G401 (cell line): ENCODE measurements around the gene GP1BB. TPM values are rescaled to one million over a fixed set of nuclear protein-coding genes. Genes with fewer than 3 reads are reported as not detected.

Experiments used
- DNase-seq: peaks from one replicate; pipeline ENCODE4 v3.0.0-alpha.2; 2015; ENCODE audit warnings: low spot score
- in situ Hi-C: cut with HindIII; loops from 2 replicates; pipeline ENCODE4 v1.10.0; 2016; ENCODE audit warnings: low sequenced_read_pairs, mixed read lengths
- total RNA-seq: library from RNA; depleted of rRNA; stranded (reverse); fragments of >200 nt; shearing (Covaris generic); gene quantifications from 2 replicates; pipeline ENCODE4 v1.2.3, GENCODE V29; 2014

GP1BB gene
- total RNA-seq, 1 experiment from 2014 or later, result 4.7 TPM

GRCh38 chr22:19735665-19736510, 12.5 kb downstream of the GP1BB start:
- DNase-seq, result no peak
- in situ Hi-C loops, result no loop called here

GRCh38 chr22:19737846-19738663, 14.7 kb downstream of the GP1BB start:
- no peak for DNase-seq

GRCh38 chr22:19738664-19739447, 15.5 kb downstream of the GP1BB start:
- in situ Hi-C loops, result no loop called here
- no peak for DNase-seq

More at GRCh38 chr22:19737846-19738663, 14.7 kb downstream of the GP1BB start:
- in situ Hi-C loops, result no loop called here

- in situ Hi-C loops, result no loop called here
- no peak for DNase-seq
Measured at GRCh38 chr22:19739448-19739895, 16.1 kb downstream of the GP1BB start.

GRCh38 chr22:19739911-19740449, 16.6 kb downstream of the GP1BB start:
- DNase-seq, result no peak

GRCh38 chr22:19740586-19740985, 17.2 kb downstream of the GP1BB start:
- no peak for DNase-seq
- in situ Hi-C loops, result no loop called here

More at GRCh38 chr22:19739911-19740449, 16.6 kb downstream of the GP1BB start:
- in situ Hi-C loops, result no loop called here

- no peak for DNase-seq
- in situ Hi-C loops, result no loop called here
Measured at GRCh38 chr22:19741053-19741452, 17.7 kb downstream of the GP1BB start.

- in situ Hi-C loops, result no loop called here
- no peak for DNase-seq
Measured at GRCh38 chr22:19742160-19743066, 19.1 kb downstream of the GP1BB start.

- in situ Hi-C loops, result no loop called here
- DNase-seq, result no peak
Measured at GRCh38 chr22:19743081-19743480, 19.7 kb downstream of the GP1BB start.

- no peak for DNase-seq
- in situ Hi-C loops, result no loop called here
Measured at GRCh38 chr22:19743651-19744050, 20.3 kb downstream of the GP1BB start.

- in situ Hi-C loops, result no loop called here
- no peak for DNase-seq
Measured at GRCh38 chr22:19744350-19745006, 21.1 kb downstream of the GP1BB start.

GRCh38 chr22:19745155-19746101, 22.1 kb downstream of the GP1BB start:
- no peak for DNase-seq
- in situ Hi-C loops, result no loop called here

GRCh38 chr22:19746726-19747125, 23.4 kb downstream of the GP1BB start:
- in situ Hi-C loops, result no loop called here

GRCh38 chr22:19747551-19747950, 24.2 kb downstream of the GP1BB start:
- in situ Hi-C loops, result no loop called here
- no peak for DNase-seq

More at GRCh38 chr22:19746726-19747125, 23.4 kb downstream of the GP1BB start:
- DNase-seq, result no peak

- no peak for DNase-seq
- in situ Hi-C loops, result no loop called here
Measured at GRCh38 chr22:19748139-19748538, 24.8 kb downstream of the GP1BB start.

- no peak for DNase-seq
- in situ Hi-C loops, result no loop called here
Measured at GRCh38 chr22:19748991-19749664, 25.8 kb downstream of the GP1BB start.
